Memory B cell (primary cell): ENCODE results near the gene DTHD1.

Experiments used
- ATAC-seq: fragments of 150-1000 bp; cut with Tn5 transposase; 2 replicates; pipeline ENCODE4 v1.10.0; 2021; ENCODE audit warnings: low read depth, mild to moderate bottlenecking, moderate library complexity
- DNase-seq, 2 donors: peaks; one replicate each; pipeline ENCODE4 v3.0.0; 2022; ENCODE audit warnings: low spot score in 2 of 2
- H3K27ac Mint-ChIP-seq: one replicate; pipeline ENCODE4 v1.8.0; 2022; ENCODE audit warnings: mild to moderate bottlenecking, moderate library complexity, mixed read lengths
- H3K27me3 Mint-ChIP-seq: one replicate; pipeline ENCODE4 v1.8.0; 2022; ENCODE audit warnings: mixed read lengths
- H3K36me3 Mint-ChIP-seq: one replicate; pipeline ENCODE4 v1.8.0; 2022; ENCODE audit warnings: mild to moderate bottlenecking, mixed read lengths
- H3K4me1 Mint-ChIP-seq: one replicate; pipeline ENCODE4 v1.8.0; 2022; ENCODE audit warnings: mixed read lengths
- H3K4me3 Mint-ChIP-seq: one replicate; pipeline ENCODE4 v1.8.0; 2022; ENCODE audit warnings: mild to moderate bottlenecking, moderate library complexity, mixed read lengths
- H3K9me3 Mint-ChIP-seq: one replicate; pipeline ENCODE4 v1.8.0; 2022; ENCODE audit warnings: mixed read lengths

DTHD1 gene

GRCh38 chr4:36313703-36314102 lies 32.3 kb downstream of the DTHD1 start:
- H3K27me3 Mint-ChIP-seq: no peaks in the 10 kb centered on the region
- ATAC-seq (no peak), DNase-seq (no peak)
- peak overlapping the region; percentile 18 for H3K27ac Mint-ChIP-seq
- H3K4me1 Mint-ChIP-seq: peaks cover 25% of the 10 kb centered on the region
- no peaks in the 10 kb centered on the region for H3K9me3 Mint-ChIP-seq
- no peaks in the 10 kb centered on the region for H3K36me3 Mint-ChIP-seq
- no peak overlapping the region for H3K4me3 Mint-ChIP-seq

- no peak overlapping the region for H3K27ac Mint-ChIP-seq
- ATAC-seq: no peak
Observed at GRCh38 chr4:36316607-36317006, 35.2 kb downstream of the DTHD1 start.

GRCh38 chr4:36317721-36318120 lies 36.3 kb downstream of the DTHD1 start:
- H3K27ac Mint-ChIP-seq: no peak overlapping the region
- DNase-seq: no peak
- H3K36me3 Mint-ChIP-seq: no peaks in the 10 kb centered on the region
- peaks cover 35% of the 10 kb centered on the region for H3K4me1 Mint-ChIP-seq
- H3K4me3 Mint-ChIP-seq: no peak overlapping the region
- no peaks in the 10 kb centered on the region for H3K27me3 Mint-ChIP-seq
- no peak for ATAC-seq
- H3K9me3 Mint-ChIP-seq: peaks cover 2% of the 10 kb centered on the region

More at GRCh38 chr4:36316607-36317006, 35.2 kb downstream of the DTHD1 start:
- Mint-ChIP-seq H3K9me3 (peaks cover 2% of the 10 kb centered on the region), H3K36me3 (no peaks in the 10 kb centered on the region), H3K27me3 (no peaks in the 10 kb centered on the region), H3K4me3 (no peak overlapping the region), H3K4me1 (peaks cover 33% of the 10 kb centered on the region)
- DNase-seq: no peak

- Mint-ChIP-seq H3K9me3 (peaks cover 2% of the 10 kb centered on the region), H3K27me3 (no peaks in the 10 kb centered on the region), H3K4me1 (peaks cover 45% of the 10 kb centered on the region), H3K4me3 (no peak overlapping the region), H3K36me3 (no peaks in the 10 kb centered on the region), H3K27ac (peak overlapping the region; percentile 62)
- DNase-seq (no peak), ATAC-seq (peak; percentile 28)
Observed at GRCh38 chr4:36320117-36320896, 38.9 kb downstream of the DTHD1 start.

GRCh38 chr4:36321176-36321575 lies 39.8 kb downstream of the DTHD1 start:
- Mint-ChIP-seq H3K27me3 (no peaks in the 10 kb centered on the region), H3K36me3 (no peaks in the 10 kb centered on the region), H3K9me3 (peaks cover 2% of the 10 kb centered on the region), H3K4me1 (peaks cover 52% of the 10 kb centered on the region), H3K4me3 (no peak overlapping the region), H3K27ac (peak overlapping the region; percentile 48)
- ATAC-seq (no peak), DNase-seq (no peak)

- Mint-ChIP-seq H3K27me3 (no peaks in the 10 kb centered on the region), H3K9me3 (peaks cover 2% of the 10 kb centered on the region), H3K27ac (peak overlapping the region; percentile 62), H3K4me3 (peak overlapping the region; percentile 37), H3K36me3 (no peaks in the 10 kb centered on the region), H3K4me1 (peaks cover 53% of the 10 kb centered on the region)
- ATAC-seq: peak; percentile 55
- DNase-seq: peak in 1 of 2 donors; percentile 16
Observed at GRCh38 chr4:36322921-36323354, 41.5 kb downstream of the DTHD1 start.

GRCh38 chr4:36323816-36324419 lies 42.5 kb downstream of the DTHD1 start:
- DNase-seq (no peak), ATAC-seq (no peak)
- peaks cover under 1% of the 10 kb centered on the region for H3K36me3 Mint-ChIP-seq
- H3K27me3 Mint-ChIP-seq: no peaks in the 10 kb centered on the region
- H3K4me3 Mint-ChIP-seq: peak overlapping the region; percentile 33
- H3K9me3 Mint-ChIP-seq: peaks cover 1% of the 10 kb centered on the region
- peaks cover 53% of the 10 kb centered on the region for H3K4me1 Mint-ChIP-seq
- H3K27ac Mint-ChIP-seq: peak overlapping the region; percentile 80

GRCh38 chr4:36324808-36325207 lies 43.4 kb downstream of the DTHD1 start:
- no peaks in the 10 kb centered on the region for H3K27me3 Mint-ChIP-seq
- H3K36me3 Mint-ChIP-seq: peaks cover 1% of the 10 kb centered on the region
- no peak for ATAC-seq
- peak overlapping the region; percentile 4 for H3K4me3 Mint-ChIP-seq
- H3K9me3 Mint-ChIP-seq: no peaks in the 10 kb centered on the region
- H3K27ac Mint-ChIP-seq: peak overlapping the region; percentile 94
- peaks cover 49% of the 10 kb centered on the region for H3K4me1 Mint-ChIP-seq
- no peak for DNase-seq

- Mint-ChIP-seq H3K27ac (peak overlapping the region; percentile 94), H3K36me3 (peaks cover 1% of the 10 kb centered on the region), H3K4me3 (peak overlapping the region; percentile 11), H3K4me1 (peaks cover 42% of the 10 kb centered on the region), H3K9me3 (no peaks in the 10 kb centered on the region), H3K27me3 (no peaks in the 10 kb centered on the region)
- ATAC-seq (peak; percentile 94), DNase-seq (peak in 1 of 2 donors; percentile 54)
Observed at GRCh38 chr4:36325499-36325898, 44.1 kb downstream of the DTHD1 start.

GRCh38 chr4:36325926-36326325 lies 44.5 kb downstream of the DTHD1 start:
- H3K9me3 Mint-ChIP-seq: no peaks in the 10 kb centered on the region
- peak overlapping the region; percentile 94 for H3K27ac Mint-ChIP-seq
- H3K36me3 Mint-ChIP-seq: peaks cover 1% of the 10 kb centered on the region
- ATAC-seq: no peak
- no peak for DNase-seq
- H3K27me3 Mint-ChIP-seq: no peaks in the 10 kb centered on the region
- peaks cover 37% of the 10 kb centered on the region for H3K4me1 Mint-ChIP-seq
- H3K4me3 Mint-ChIP-seq: peak overlapping the region; percentile 11

GRCh38 chr4:36326476-36327029 lies 45.1 kb downstream of the DTHD1 start:
- Mint-ChIP-seq H3K36me3 (peaks cover 1% of the 10 kb centered on the region), H3K4me1 (peaks cover 33% of the 10 kb centered on the region), H3K9me3 (no peaks in the 10 kb centered on the region), H3K27me3 (no peaks in the 10 kb centered on the region), H3K4me3 (no peak overlapping the region), H3K27ac (peak overlapping the region; percentile 94)
- DNase-seq (no peak), ATAC-seq (no peak)

- DNase-seq (no peak), ATAC-seq (no peak)
- Mint-ChIP-seq H3K4me1 (peaks cover 28% of the 10 kb centered on the region), H3K36me3 (peaks cover 1% of the 10 kb centered on the region), H3K9me3 (no peaks in the 10 kb centered on the region), H3K27me3 (no peaks in the 10 kb centered on the region), H3K4me3 (no peak overlapping the region), H3K27ac (peak overlapping the region; percentile 94)
Observed at GRCh38 chr4:36327400-36327799, 46.0 kb downstream of the DTHD1 start.

- no peak overlapping the region for H3K4me3 Mint-ChIP-seq
- ATAC-seq: no peak
- DNase-seq: no peak
- no peaks in the 10 kb centered on the region for H3K27me3 Mint-ChIP-seq
- no peaks in the 10 kb centered on the region for H3K9me3 Mint-ChIP-seq
- H3K27ac Mint-ChIP-seq: no peak overlapping the region
- H3K36me3 Mint-ChIP-seq: peaks cover 1% of the 10 kb centered on the region
- H3K4me1 Mint-ChIP-seq: peaks cover 28% of the 10 kb centered on the region
Observed at GRCh38 chr4:36328130-36328529, 46.7 kb downstream of the DTHD1 start.

- Mint-ChIP-seq H3K36me3 (peaks cover 1% of the 10 kb centered on the region), H3K27ac (no peak overlapping the region), H3K9me3 (no peaks in the 10 kb centered on the region), H3K4me1 (peaks cover 27% of the 10 kb centered on the region), H3K27me3 (no peaks in the 10 kb centered on the region), H3K4me3 (no peak overlapping the region)
- ATAC-seq (no peak), DNase-seq (no peak)
Observed at GRCh38 chr4:36329228-36329627, 47.8 kb downstream of the DTHD1 start.
